GM13977 (cell line): Measurements from ENCODE around the gene GGA1.

ENCODE experiments used
- DNase-seq: peaks from one replicate; pipeline ENCODE4 v3.0.0; 2012; ENCODE audit warnings: low spot score
- CTCF ChIP-seq: IDR thresholded peaks from 2 replicates; pipeline ENCODE4 v1.5.1; 2012; ENCODE audit warnings: mild to moderate bottlenecking, control low read depth; ENCODE audit not compliant: insufficient read depth; ENCODE audit errors: extremely low read depth, missing control alignments
- in situ Hi-C: fragments of 300-500 bp; cut with MboI; formaldehyde crosslinking; loops from one replicate; pipeline ENCODE4 v1.12.0; 2022; ENCODE audit warnings: low sequenced_read_pairs, low pct_unique_long_range_greater_than_20kb, mixed read lengths, inconsistent platforms; ENCODE audit not compliant: unreplicated experiment

GGA1 gene

DNA sequence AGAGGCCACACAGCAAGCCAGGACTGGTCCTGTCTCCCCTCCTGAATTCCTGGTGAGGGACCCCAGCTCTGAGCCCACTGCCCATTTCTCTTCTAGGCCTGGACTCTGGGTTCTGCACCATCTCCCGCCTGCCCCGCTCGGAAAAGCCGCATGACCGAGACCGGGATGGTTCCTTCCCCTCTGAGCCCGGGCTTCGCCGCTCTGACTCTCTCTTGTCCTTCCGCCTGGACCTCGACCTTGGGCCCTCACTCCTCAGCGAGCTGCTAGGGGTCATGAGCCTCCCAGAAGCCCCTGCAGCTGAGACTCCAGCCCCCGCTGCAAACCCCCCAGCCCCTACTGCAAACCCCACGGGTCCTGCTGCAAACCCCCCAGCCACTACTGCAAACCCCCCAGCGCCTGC is 40.6 kb upstream of the GGA1 start:
- in situ Hi-C loops, result no loop called here
- no peak for TF ChIP-seq CTCF
- DNase-seq, result no peak

- in situ Hi-C loops, result no loop called here
- no peak for DNase-seq
- no peak for TF ChIP-seq CTCF
Measured at GRCh38 chr22:37568448-37569008, 40.1 kb upstream of the GGA1 start.

DNA sequence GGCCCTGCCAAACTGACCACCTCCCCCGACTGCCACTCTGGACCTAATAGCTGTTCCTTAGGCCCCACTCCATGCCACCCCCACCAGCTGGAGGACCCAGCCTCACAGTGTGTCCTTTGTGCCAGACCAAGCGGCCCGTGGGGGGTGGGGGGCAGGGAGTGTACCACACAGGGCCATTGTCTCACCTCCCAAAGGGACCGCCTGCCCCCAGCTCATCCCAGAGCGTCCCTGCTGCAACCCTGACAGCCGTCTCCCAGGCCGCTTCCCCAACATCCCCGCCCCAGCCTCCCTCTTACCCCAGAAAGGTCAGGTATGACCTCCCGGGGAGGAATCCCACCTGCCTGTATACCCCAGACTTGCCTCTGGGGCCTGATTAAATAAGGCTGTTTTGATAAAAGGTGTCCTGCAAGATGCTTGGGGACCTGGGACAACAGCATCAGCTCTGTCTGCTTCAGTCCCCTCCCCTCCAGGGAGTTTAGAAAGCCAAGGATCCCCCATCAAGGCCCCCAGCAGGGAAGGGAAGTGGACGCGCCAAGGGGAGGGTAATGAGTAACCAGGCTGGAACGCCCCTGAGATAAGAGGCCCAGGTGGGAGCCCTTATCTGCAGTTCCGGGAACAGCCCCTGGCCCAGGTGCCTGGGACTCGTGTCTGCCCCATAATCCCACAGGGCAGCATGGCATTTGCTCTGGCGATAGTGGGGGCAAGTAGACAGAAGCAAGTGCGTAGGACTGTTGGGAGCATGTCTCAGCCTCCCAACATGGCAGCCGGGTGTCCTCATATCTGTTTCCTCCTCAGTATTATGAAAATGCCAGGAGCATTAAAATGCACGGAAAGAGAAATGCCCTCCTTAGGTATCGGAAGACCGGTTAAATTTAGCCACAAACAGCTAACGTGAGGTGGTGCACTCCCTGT is 39.4 kb upstream of the GGA1 start:
- TF ChIP-seq CTCF, result no peak
- in situ Hi-C loops, result no loop called here
- no peak for DNase-seq

DNA sequence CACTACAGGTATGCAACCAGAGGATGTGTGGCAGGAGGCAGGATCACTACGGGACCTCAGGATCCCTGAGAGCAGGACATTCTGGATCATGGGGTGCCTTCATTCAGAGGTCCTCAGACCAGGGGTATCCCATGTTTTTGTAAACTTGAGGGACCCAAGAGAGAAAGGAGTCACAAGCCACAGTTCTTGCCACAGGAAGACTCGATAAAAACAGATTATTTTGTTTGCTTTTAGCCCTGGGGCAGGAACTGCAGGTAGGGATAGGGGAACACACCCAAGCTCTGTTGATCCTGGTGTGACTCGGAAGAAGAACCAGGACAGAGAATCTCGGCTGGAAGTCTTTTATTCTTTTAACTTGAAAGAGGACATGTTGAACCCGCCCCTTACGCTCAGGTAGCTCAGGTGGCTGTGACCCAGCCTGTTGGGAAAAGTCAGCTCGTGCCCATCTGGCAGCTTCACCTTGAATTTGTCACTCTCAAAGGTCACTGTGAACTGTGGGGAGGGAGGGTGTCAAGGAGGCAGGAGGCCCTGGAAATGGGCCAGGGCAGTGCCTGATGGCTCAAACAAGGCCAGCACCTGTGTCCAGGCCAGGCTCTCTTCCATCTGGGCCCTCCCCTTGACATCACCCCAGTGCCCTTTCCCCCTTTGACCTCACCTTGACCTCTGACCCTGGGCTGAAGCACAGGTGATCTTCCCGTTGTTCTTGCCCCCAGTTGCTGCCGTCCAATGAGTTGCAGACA is 38.5 kb upstream of the GGA1 start:
- DNase-seq, result no peak
- no peak for TF ChIP-seq CTCF
- in situ Hi-C loops, result no loop called here

DNA sequence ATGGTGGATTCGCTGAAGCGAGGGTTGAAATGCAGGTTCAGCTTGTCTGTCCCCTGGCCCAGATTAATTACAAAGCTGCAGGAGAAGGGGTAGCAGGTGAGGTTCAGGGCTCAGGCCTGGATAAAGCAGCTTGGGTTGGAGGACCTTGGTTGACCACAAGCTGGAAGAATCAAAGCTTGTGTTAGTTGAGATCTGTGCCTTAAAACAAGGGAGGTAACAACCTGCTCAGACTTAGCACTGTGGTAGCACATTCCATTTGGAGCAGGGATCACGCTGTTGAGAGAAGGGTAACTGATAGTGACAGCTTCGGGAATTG is 38.0 kb upstream of the GGA1 start:
- no peak for DNase-seq
- in situ Hi-C loops, result no loop called here
- TF ChIP-seq CTCF, result no peak

DNA sequence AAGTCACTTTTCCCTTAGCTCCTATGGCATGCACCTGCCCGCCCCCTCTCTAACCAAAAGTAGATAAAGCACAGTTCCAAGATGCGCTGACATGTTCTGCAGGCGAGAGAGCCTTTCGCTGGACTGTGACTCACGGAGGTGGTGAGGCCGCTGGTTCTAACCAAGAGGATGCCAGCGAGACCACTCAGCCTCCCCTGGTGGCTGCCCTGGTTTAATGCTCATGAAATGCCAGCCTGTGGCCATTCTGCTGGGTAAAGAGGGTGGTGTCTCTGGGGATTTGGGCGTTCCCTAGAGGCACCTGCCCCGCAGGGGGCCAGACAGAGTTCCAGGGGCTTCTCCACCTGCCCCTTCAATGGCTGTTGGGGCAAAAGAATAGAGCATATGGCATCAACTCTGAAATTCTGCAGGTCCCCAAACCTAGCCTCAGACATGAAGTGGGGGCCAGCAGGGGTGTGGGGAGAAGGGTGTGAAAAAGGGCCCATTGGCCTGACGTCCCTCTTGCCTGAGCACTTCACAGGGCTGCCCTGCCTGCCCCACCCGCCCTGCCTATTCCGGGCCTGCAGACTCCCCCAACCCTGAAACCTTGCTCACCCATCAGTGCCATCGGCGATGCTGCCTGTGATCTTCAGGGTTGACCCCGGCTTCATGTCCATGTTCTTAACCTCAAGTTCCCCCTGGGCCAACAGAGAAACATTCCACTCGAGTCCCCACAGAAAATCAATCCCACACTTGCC is 37.2 kb upstream of the GGA1 start:
- no peak for TF ChIP-seq CTCF
- DNase-seq, result no peak
- in situ Hi-C loops, result no loop called here
